Mesothelial cell of epicardium (in vitro differentiated cells): ENCODE data around the gene KCNH6. TPM values are rescaled to one million over a fixed set of nuclear protein-coding genes. Genes with fewer than 3 reads are reported as not detected.

Experiments used
- DNase-seq, 2 experiments: peaks; one replicate each; pipeline ENCODE4 v3.0.0; 2021; ENCODE audit warnings: low spot score in 2 of 2; ENCODE audit not compliant: unreplicated experiment in 2 of 2
- H3K27ac Mint-ChIP-seq: 2 replicates; pipeline ENCODE4 v1.8.0; 2021; ENCODE audit warnings: mixed read lengths
- H3K27me3 Mint-ChIP-seq: 2 replicates; pipeline ENCODE4 v1.8.0; 2021; ENCODE audit warnings: low read depth, mixed read lengths
- H3K36me3 Mint-ChIP-seq: 2 replicates; pipeline ENCODE4 v1.8.0; 2021; ENCODE audit warnings: mixed read lengths
- H3K4me1 Mint-ChIP-seq: 2 replicates; pipeline ENCODE4 v1.8.0; 2021; ENCODE audit warnings: mixed read lengths
- H3K4me3 Mint-ChIP-seq: 2 replicates; pipeline ENCODE4 v1.8.0; 2021; ENCODE audit warnings: mild to moderate bottlenecking, moderate library complexity, mixed read lengths
- H3K9me3 Mint-ChIP-seq: 2 replicates; pipeline ENCODE4 v1.8.0; 2021; ENCODE audit warnings: mixed read lengths
- CTCF ChIP-seq: fragments of 200-600 bp; sonication (generic); IDR thresholded peaks from one replicate; pipeline ENCODE4 v1.5.0; 2021; ENCODE audit warnings: antibody characterized with exemption; ENCODE audit not compliant: unreplicated experiment
- total RNA-seq: library from RNA; stranded (reverse); gene quantifications from 3 replicates; pipeline ENCODE4 v1.2.1, GENCODE V29; 2021

KCNH6 gene
- total RNA-seq, 1 donor from 2014 or later, result not detected

DNA sequence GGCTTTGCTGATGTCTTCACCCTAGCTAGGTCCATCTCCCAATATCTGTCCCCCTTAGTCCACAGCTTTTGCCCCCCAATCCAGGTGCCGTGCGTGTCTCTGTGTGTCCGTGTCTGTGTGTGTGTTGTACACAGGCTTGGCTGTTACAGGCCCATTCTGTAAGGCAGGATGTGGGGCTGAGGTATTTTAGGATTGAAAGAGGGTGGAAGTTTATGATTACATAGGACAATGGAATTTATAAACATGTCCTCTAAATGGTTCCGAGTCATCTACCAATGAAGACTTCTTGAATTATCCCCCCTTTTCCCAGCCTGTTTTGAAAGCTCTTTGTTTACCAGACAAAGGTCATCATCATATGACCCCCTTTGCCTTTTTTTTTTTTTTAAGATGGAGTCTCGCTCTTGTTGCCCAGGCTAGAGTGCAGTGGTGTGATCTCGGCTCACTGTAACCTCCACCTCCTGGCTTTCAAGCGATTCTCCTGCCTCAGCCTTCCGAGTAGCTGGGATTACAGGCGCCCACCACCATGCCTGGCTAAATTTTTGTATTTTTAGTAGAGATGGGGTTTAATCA, 24.4 kb upstream of the KCNH6 start:
- H3K4me3 Mint-ChIP-seq, result no peak overlapping the region

GRCh38 chr17:63500543-63501390, 22.4 kb upstream of the KCNH6 start:
- Mint-ChIP-seq H3K27ac (no peak overlapping the region), H3K4me1 (peaks cover 11% of the 10 kb centered on the region), H3K27me3 (peaks cover 51% of the 10 kb centered on the region), H3K4me3 (no peak overlapping the region), H3K9me3 (peaks cover 5% of the 10 kb centered on the region), H3K36me3 (no peaks in the 10 kb centered on the region)
- no peak for TF ChIP-seq CTCF
- DNase-seq, result no peak

More for the DNA sequence above, 24.4 kb upstream of the KCNH6 start:
- TF ChIP-seq CTCF, result no peak
- H3K27me3 Mint-ChIP-seq, result peaks cover 34% of the 10 kb centered on the region
- H3K36me3 Mint-ChIP-seq, result no peaks in the 10 kb centered on the region
- no peaks in the 10 kb centered on the region for H3K9me3 Mint-ChIP-seq
- DNase-seq, result no peak
- peaks cover 11% of the 10 kb centered on the region for H3K4me1 Mint-ChIP-seq
- no peak overlapping the region for H3K27ac Mint-ChIP-seq

- H3K4me3 Mint-ChIP-seq, result no peak overlapping the region
- peaks cover 11% of the 10 kb centered on the region for H3K4me1 Mint-ChIP-seq
- peaks cover 72% of the 10 kb centered on the region for H3K27me3 Mint-ChIP-seq
- DNase-seq, result no peak
- TF ChIP-seq CTCF, result no peak
- H3K9me3 Mint-ChIP-seq, result peaks cover 5% of the 10 kb centered on the region
- H3K36me3 Mint-ChIP-seq, result no peaks in the 10 kb centered on the region
- no peak overlapping the region for H3K27ac Mint-ChIP-seq
Observed at GRCh38 chr17:63503341-63503705, 19.8 kb upstream of the KCNH6 start.

GRCh38 chr17:63504261-63504660, 18.9 kb upstream of the KCNH6 start:
- Mint-ChIP-seq H3K27ac (no peak overlapping the region), H3K4me1 (peaks cover 11% of the 10 kb centered on the region), H3K27me3 (peaks cover 74% of the 10 kb centered on the region), H3K4me3 (no peak overlapping the region), H3K36me3 (no peaks in the 10 kb centered on the region), H3K9me3 (peaks cover 5% of the 10 kb centered on the region)
- DNase-seq, result no peak
- no peak for TF ChIP-seq CTCF

- H3K27me3 Mint-ChIP-seq, result peaks cover 79% of the 10 kb centered on the region
- H3K4me1 Mint-ChIP-seq, result peaks cover 11% of the 10 kb centered on the region
Observed at GRCh38 chr17:63505341-63505740, 17.8 kb upstream of the KCNH6 start.

More at GRCh38 chr17:63505341-63505740, 17.8 kb upstream of the KCNH6 start:
- Mint-ChIP-seq H3K4me3 (no peak overlapping the region), H3K27ac (no peak overlapping the region), H3K9me3 (peaks cover 5% of the 10 kb centered on the region), H3K36me3 (no peaks in the 10 kb centered on the region)
- DNase-seq, result no peak
- no peak for TF ChIP-seq CTCF
